GDM1 (cell line): ENCODE measurements around the gene AFDN.
"Not testable (repeated sequence)": the region's sequence is repeated elsewhere in the genome, so short reads cannot be mapped to it uniquely, and the experiment has no call there.

Source experiments
- DNase-seq: peaks from one replicate; lab custom pipeline; 2025; lab: John Stamatoyannopoulos, UW

Gene AFDN

DNA sequence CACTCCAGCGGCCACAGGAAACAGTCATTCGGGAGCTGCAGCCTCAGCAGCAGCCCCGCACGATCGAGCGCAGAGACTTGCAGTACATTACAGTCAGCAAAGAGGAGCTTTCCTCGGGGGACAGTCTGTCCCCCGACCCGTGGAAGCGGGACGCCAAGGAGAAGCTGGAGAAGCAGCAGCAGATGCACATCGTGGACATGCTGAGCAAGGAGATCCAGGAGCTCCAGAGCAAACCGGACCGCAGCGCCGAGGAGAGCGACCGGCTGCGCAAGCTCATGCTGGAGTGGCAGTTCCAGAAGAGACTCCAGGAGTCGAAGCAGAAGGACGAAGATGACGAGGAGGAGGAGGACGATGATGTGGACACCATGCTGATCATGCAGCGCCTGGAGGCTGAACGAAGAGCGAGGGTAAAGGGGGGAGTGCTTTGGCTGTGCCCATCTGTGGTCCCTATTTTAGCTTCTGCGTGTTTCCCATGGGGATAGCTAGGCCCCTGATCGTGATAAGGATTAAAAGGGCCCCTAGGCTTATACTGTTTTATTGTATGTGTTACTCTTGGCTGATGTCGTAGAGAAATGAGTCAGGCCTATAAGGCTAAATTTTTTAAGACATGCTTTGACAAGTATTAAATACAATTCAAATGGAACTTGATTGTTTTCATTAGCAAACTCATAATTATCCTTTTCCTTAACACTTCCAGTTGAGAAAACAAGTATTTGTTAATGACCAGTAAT lies 125.2 kb downstream of the AFDN start:
- no peak for DNase-seq

GRCh38 chr6:167952512-167952859 lies 125.8 kb downstream of the AFDN start:
- DNase-seq: no peak

DNA sequence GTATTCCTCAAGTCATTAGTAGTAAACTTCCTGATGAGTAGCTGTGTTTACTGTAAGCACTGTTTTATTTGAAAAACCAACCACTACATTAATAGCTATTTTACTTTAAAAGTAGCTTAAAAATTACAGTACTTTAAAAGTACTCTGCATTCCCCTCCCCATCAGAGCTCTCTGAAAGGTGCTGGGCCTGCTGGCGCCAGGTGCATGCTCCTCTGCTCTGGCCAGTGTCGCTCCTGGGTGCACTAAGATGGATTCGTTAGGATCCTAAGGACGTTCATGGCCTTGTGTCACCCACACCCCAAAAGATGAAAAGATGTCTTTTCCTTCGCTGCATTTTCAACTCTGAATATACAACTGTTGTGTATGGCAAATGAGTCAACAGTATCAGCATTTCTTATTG lies 126.8 kb downstream of the AFDN start:
- no peak for DNase-seq

DNA sequence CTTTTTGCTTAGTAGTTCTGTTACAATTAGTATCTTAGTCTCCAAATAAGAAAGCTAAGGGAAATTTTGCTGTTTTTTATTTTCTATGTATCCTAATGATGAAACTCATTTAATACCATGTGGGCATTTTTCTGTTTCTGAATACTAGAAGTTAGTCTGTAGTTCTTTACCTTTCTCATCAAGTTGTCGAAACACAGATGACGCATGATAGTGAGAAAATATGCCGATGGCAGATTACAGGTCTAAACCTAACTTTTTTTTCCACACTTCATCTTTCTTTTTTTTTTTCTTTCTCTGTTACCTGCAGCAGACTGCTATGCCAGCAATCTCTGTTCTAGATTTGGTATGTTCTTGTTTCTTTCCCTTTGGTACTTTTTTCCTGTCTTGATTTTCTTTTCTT lies 127.4 kb downstream of the AFDN start:
- no peak for DNase-seq

GRCh38 chr6:167956491-167956890 lies 129.8 kb downstream of the AFDN start:
- no peak for DNase-seq

DNA sequence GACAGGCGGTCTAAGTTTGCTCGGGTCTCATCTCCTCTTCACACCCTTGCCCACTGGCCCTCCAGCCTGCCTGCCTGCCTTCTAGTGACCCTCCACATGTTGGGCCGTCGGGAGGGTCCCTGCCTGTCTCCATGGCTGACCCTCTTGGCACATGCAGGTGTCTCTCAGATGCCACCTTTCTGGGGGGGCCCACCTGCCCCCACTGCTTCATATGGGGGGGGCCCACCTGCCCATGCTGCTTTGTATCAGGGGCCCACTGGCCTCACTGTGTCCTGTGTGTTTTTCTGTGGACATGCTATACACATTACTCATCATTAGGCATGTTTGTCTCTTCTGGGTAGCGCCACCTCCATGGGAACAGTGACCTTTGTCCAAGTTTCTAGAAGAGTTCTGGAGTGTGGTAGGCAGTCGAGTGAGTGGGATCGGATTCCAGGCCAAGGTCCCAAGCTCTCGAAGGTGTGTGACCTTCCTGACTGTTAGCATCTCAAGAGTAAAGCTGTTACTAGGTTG lies 130.3 kb downstream of the AFDN start:
- DNase-seq: no peak

DNA sequence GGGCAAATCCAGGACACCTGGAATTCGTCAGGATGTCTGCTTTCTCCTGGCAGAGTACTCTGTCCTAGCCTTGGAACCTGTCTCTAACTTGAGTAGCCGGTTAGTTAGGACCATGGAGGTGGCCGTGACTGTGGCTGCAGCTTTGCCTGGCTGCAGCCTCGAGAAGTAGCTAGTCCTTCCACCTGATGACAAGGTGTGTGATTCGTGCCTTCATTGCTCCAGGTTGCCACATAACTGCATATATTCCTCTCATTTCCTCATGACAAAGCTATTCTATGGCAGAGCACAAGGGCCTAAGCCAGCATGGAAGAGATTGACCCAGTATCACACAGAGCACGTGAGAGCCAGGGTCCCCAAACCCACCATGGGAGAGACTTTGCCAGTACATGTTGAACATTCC lies 130.9 kb downstream of the AFDN start:
- no peak for DNase-seq

- no peak for DNase-seq
Observed at GRCh38 chr6:167960579-167960978, 133.9 kb downstream of the AFDN start.

DNA sequence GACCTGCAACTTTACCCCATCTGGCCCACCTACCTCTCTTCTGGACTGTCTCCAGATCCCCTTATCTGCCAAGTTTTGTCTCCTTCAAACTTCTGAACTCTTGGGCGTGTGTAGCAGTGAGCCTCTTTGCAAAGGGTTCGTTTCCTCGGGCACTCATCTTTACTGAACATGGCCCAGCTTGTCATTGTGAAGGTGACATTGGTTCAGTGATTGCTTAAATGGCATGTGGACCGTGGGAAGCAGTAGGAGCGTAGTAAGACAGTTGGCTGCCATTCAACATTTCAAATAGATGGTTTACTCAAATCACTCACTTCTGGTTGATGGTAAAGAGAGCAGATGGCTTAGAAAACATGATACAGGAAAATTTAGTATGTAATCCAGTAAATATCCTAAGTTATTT lies 136.0 kb downstream of the AFDN start:
- DNase-seq: no peak

DNA sequence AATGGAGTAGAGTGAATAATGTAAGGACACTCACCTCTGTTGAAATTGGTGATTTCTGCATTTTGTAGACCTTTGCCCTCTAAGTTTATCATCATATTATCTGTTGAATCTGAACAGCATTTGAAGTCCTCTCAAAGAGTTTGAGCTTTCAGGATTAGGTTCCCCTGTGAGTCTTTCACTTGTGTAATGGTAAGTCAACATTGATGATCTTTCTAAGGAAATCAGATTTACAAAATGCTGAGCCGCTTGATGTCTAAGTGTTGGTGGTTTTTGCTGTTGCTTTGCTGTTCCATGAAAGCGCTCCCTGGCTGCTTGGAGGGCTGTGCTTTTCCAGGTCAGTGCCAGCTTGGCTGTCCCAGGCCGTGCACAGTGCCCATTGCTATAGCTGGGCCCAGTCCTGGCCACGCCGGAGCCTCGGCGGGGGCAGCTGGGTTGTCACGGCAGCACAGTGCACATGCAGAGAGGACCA lies 136.9 kb downstream of the AFDN start:
- DNase-seq: no peak

DNA sequence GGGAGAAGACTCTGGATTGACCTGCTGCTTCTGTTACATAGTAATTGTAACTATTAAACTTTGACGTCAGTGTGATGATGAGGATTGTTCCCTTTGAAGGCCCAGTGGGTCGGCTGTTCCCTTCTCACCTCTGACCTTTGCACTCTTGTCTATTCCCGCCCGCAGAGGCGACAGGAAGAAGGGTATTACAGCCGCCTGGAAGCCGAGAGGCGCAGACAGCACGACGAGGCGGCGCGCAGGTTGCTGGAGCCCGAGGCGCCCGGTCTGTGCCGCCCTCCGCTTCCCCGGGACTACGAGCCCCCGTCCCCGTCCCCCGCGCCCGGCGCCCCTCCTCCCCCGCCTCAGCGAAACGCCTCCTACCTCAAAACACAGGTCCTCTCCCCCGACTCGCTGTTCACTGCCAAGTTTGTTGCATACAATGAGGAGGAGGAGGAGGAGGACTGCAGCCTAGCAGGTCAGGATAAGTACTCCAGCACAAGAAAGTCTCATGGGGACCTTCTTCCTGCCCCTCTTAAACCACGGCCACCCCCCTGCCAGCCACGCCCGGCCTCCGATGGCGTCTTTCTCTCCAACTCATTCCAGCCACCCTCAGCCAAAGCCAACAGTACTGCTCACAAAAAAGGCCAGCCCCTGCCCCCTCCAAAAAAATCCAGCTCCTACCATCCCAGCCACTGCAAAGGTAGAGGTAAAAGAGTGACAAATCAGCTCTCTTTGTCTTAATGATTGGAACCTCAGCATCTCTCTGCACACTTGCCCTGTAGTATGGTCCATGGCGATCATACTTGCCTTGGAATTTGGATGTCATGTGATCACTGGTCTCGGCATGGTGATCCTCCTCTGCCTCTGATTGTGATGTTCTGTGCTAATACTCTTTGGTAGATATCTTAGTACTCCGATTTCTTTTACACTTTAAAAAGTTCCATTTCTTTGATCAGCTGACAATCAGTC lies 139.2 kb downstream of the AFDN start:
- no peak for DNase-seq

DNA sequence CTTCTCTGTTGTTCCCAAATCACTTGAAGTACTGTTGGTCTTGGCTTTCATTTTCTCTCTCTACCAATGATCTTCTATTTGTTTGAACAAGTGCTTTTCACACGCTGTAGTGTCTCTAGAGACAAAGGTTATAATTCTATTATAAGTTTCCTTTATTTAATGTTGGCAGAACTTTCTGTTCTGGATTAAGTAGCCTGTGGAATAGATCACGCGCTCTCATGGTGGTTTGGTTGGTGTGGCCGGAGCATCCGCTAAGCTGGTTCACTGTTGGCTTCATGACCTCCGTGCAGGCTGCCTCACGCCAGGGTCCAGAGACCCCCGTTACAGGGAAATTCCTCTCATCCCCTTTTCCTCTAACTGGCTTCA lies 139.8 kb downstream of the AFDN start:
- DNase-seq: no peak

DNA sequence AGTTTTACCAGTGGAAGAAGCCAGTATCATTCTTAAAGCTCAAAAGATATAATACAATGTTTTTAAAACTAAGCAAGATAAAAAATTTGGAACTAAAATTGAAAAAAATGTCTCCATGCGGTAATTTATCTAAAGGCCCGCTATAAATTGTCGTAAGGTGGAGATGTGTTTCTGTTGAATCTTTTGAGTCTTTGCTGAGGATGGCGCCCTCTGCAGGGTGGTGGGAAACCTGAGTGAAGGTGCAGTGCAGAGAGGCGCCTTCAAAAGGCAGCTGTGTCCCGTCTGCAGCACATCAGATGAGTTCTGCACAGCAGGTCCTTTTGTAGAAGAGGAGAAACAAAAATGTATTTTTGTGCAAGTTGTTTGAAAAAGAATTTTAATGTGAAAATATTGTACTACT lies 141.4 kb downstream of the AFDN start:
- no peak for DNase-seq

- no peak for DNase-seq
Observed at GRCh38 chr6:167970230-167970629, 143.5 kb downstream of the AFDN start.

- DNase-seq: no peak
Observed at GRCh38 chr6:167972193-167972592, 145.5 kb downstream of the AFDN start.

GRCh38 chr6:167973148-167973885 lies 146.6 kb downstream of the AFDN start:
- DNase-seq: no peak

DNA sequence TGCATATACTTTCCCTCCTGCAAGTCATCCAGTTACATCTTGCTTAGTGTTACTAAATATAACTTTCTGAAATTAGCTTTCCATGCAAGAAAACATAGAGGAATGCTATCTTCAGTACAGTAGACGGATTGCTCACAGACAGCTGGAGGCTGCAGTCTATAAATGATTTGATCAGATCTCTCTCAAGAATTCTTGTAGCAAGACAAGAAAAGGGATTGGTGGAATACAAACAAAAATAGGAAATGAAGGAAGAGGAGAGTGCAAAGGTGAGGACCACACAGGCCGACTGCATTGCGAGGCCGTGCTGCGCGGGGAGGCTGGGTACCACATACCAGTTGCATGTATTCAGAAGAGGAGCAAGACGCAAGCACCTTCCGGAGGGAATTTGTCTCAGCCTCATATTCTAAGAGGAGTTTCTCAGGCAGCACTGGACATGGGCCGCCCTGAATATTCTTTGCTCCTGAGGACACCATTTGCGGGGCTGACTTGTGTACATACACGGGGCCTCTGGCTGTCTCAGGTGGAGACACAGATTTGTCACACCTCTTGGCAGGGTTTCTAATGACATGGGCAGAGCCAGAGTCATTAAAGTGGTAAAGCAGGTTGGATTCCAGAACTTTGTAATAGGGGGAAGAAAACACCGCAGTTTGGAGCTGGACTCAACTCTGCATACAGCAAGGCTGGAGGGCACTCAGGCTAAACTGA lies 148.1 kb downstream of the AFDN start:
- no peak for DNase-seq

- DNase-seq: no peak
Observed at GRCh38 chr6:167975458-167975857, 148.7 kb downstream of the AFDN start.

GRCh38 chr6:167976116-167976657 lies 149.5 kb downstream of the AFDN start:
- DNase-seq: not testable (repeated sequence)

DNA sequence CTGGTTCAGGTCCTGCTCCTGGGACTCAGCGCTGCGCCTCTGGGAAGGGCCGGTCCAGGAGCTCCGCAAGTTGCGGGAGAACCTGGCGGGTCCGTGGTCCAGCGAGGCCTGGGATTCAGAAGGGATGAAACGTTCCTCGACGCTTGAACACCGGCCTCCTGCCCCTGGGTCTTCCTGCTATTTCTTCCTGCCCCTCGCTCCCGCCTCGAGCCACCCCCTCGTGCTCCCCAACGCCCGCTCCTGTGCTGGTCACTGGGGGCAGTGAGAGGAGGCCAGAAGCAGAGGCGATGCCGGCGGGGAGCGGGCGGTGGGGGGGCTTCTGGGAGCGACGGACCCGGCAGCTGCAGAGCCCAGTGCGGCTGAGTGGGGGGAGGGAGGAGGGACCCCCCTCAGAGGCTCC lies 150.0 kb downstream of the AFDN start:
- no peak for DNase-seq

DNA sequence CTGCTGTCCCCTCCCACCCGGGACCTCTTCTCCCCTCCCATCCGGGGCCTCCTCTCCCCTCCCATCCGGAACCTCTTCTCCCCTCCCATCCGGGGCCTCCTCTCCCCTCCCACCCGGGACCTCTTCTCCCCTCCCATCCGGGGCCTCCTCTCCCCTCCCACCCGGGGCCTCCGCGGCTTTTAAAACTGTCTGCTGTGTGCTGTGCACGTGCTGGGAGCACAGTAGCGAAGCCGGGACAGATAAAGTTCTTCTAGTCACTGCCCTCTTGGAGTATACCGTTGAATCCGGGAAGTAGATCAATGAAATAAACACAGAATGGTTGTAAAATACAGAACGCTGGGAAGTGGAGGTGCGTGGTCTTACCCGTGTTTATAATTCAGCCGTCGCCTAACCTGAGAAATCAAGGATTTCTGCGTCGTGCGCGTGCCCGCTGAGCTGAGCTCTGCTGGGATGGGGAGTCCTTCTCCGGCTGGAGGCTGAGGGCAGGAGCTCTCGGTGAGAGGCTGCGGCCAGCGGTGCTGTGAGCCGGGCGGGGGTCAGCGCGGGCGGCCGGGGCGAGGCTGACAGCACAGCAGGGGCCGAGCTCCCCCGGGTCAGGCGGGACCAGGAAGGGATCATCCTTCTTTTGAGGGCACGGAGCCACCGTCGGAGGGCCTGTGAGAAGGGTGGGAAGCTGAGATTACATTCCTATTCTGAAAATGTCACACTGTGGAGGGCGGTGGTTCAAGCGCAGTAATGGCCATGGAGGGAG lies 151.2 kb downstream of the AFDN start:
- DNase-seq: no peak
